Subcutaneous adipose tissue (tissue), 4 donors: ENCODE results near the gene YIPF4. TPM values are rescaled to one million over a fixed set of nuclear protein-coding genes. Genes with fewer than 3 reads are reported as not detected.

Experiments
- CTCF ChIP-seq: fragments of 450-650 bp; IDR thresholded peaks from one replicate; pipeline ENCODE4 v1.5.1; 2016; ENCODE audit warnings: low read depth, mild to moderate bottlenecking, control low read depth, antibody characterized with exemption, moderate library complexity
- total RNA-seq, 4 donors: library from RNA; depleted of rRNA; stranded (reverse); fragments of >200 nt; gene quantifications; one replicate each; pipeline ENCODE4 v1.1.0, GENCODE V29; 2016

YIPF4 gene
- 10 to 100 TPM; 29.4 to 48.9 (median 32.1) TPM for total RNA-seq

- TF ChIP-seq CTCF, result no peak
Observed at GRCh38 chr2:32277674-32278477, at the start of gene YIPF4. TSS of gene YIPF4 (plus strand) at chr2:32277904. CDS start at chr2:32278156, 252 bp downstream.

DNA sequence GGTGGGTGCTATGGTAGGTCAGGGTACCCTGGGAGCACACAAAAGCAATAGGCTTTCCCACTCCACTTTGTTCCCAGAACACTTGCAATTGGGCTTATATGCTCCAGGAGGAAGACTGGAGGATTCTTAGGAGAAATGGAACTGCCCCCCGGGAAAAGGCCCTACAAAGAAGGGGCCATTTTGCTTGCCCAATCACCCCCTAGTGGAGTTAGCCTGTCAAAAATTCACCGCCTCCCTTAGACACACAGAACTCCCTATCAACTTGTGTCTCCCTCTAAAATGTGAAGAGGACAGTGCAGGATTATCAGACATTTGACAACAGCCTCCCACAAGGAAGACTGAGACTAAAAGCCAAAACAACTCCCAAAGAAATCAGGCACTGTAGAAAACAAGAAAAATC is 49.5 kb upstream of the YIPF4 start:
- no peak for TF ChIP-seq CTCF

DNA sequence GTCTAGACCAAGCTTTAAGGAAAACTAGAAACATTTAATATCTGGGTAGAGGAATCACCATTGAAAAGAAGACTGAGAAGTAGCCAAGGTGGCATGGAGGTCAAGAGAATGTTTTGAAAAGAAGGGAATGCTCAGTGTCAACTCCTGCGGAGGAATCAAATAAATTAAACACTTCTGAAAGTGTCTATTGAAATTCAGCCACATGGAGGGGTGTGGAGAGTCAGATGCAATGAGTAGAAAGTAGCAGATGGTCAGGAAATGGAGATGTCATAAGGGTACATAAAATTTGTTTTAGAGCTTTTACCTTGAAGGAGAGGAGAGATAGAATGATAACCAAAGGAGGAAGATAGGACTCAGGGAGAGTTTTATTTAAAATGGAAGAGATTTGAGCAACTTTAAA is 48.1 kb upstream of the YIPF4 start:
- TF ChIP-seq CTCF, result no peak

DNA sequence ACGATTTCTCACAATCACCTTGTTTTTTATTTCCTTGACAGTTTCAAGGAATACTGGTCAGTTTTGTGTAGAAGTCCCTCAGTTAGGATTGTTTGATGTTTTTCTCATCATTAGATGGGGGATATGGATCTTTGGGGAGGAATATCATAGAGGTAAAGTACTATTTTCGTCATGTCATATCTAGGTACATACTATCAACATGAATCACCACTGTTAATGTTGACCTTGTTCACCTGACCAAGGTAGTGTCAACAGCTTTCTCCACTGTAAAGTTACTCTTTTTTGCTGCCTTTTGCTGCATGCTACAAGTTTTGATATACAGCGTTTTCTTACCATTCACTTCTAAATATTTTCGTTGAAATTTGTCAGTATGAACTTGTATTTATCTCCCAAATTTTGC is 45.7 kb upstream of the YIPF4 start:
- no peak for TF ChIP-seq CTCF

GRCh38 chr2:32235315-32235714 is 42.4 kb upstream of the YIPF4 start:
- TF ChIP-seq CTCF, result no peak

- TF ChIP-seq CTCF, result no peak
Observed at GRCh38 chr2:32237488-32237887, 40.2 kb upstream of the YIPF4 start.

GRCh38 chr2:32237996-32238395 is 39.7 kb upstream of the YIPF4 start:
- no peak for TF ChIP-seq CTCF
